HG02678 (cell line): ENCODE data around the gene VAC14.
"Not testable (repeated sequence)": the region's sequence is repeated elsewhere in the genome, so short reads cannot be mapped to it uniquely, and the experiment has no call there.

ENCODE experiments used
- ATAC-seq: cut with Tn5 transposase; IDR thresholded peaks from one replicate; pipeline ENCODE4 v1.9.1; 2021; ENCODE audit warnings: mild to moderate bottlenecking, moderate library complexity; ENCODE audit not compliant: unreplicated experiment

VAC14 gene

DNA sequence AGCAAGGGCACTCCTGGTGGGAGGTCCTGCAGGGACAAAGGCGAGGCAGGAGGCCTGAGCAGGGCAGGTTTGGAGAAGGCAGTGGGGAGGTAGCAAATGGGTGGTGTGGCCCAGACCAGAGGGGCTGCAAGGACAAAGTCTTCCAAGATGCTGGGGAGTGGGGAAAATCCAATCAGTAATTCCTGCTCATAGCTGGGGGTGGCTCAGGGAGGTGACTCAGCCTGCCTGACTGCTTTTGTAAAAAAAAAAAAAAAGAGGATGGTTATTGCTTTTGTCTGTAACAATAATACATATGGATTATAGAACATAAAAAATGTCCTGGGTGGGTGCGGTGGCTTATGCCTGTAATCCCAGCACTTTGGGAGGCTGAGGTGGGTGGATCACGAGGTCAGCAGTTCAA lies 149.4 kb downstream of the VAC14 start:
- ATAC-seq = no peak

DNA sequence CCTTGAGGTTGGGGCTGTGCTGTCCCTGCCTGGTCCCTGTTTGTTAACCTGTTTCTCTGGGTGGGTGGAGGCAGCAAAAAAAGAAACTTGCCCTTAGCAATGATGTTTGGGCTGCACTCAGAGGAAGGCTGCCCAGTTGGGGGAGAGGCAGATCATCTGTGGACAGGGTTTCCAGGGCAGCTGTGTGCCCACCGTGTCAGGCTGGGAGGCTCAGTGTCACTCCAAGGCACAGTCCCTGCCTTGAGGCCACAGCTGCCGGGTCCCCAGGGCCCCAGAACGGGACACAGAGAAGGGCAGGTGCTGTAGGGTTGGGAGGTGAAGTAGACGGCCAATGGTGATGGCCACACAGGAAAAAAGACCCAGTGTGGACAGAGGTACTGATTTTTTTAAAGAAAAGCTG lies 150.7 kb downstream of the VAC14 start:
- no peak for ATAC-seq

DNA sequence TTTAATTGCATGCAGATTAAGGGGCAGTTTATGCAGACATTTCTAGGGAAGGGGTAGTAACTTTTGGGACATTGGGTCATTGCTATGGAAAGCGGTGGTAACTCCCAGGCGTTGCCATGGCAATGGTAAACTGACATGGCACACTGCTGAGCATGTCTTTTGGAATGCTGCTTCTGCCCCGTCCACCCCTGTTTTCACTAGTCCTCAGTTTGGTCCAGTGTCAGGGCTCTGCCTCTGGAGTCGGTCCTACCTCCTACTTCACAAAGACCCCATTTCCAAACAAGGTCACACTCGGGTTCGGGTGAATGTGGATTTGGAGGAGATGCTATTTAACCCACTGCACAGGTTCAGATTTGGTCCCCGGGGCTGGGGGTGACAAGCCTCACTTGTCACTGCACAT lies 151.7 kb downstream of the VAC14 start:
- no peak for ATAC-seq

DNA sequence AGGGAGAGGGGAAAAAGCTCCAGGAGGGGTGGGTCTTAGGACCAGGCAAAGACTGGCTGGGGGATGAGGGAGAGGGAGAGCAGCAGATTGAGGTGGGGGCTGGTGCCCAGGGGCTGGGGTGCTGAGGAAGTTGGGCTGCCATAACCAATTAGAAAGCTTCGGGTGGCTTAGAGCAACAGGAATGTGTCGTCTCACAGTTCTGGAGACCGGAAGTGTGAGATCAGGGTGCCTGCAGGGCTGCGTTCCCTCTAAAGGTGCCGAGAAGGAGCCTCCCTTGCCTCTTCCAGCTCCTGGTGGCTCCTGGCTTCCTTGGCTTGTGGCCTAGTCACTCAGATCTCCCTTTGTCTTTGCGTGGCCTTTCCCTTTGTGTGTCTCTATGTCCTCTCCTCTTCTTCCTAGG lies 152.4 kb downstream of the VAC14 start:
- no peak for ATAC-seq

GRCh38 chr16:70647441-70648359 lies 153.3 kb downstream of the VAC14 start:
- ATAC-seq = no peak

- no peak for ATAC-seq
Observed at GRCh38 chr16:70646260-70647241, 154.4 kb downstream of the VAC14 start, which contains the start of gene IL34. IL34 (plus strand) TSS chr16:70646559; CDS start chr16:70646948, 389 bp downstream.

DNA sequence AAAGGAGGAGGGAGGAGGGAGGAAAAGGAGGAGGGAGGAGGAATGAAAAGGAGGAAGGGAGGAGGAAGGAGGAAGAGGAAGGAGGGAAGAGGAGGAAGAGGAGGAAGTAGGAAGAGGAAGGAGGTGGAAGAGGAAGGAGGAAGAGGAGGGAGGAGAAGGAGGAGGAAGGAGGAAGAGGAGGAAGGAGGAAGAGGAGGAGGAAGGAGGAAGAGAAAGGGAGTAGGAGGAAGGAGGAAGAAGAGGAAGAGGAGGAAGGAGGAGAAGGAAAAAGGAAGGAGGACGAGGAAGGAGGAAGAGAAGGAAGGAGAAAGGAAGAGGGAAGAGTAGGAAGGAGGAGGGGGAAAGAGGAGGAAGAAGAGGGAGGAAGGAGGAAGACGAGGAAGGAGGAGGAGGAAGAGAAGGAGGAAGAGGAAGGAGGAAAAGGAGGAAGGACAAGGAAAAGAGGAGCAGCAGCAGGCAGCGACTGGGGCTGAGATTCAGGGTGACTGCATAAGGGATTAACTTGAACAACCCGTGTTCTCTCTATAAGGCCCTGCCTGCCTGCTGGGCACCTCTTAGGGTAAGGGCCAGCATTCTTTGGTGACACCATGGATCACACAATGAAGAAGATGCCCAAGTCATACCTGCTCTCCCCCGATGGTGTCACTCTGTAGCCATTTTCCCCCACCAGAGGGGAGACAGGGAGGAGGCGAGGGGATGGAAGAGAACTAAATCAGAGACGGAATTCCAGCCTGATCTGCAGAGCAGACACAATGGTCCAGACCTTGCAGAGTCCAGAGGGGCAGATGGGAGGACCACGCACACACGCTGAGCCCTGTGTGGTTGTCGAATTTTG lies 156.0 kb downstream of the VAC14 start:
- no peak for ATAC-seq

- ATAC-seq = not testable (repeated sequence)
Observed at GRCh38 chr16:70643264-70643663, 157.7 kb downstream of the VAC14 start.

DNA sequence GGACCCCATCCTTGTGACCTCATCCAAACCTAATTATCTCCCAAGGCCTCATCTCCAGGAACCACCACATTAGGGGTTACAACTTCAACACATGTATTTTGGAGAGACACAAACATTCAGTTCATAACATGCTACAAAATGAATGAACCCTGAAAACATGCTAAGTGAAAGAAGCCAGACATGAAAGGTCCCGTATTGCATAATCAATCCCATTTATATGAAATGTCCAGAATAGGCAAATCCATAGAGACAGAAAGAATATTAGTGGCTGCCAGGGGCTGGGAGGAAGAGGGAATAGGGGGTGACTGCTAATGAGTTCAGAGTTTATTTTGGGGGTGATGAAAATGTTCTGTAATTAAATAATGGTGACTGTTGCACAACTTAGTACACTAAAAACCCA lies 158.3 kb downstream of the VAC14 start:
- ATAC-seq = no peak

DNA sequence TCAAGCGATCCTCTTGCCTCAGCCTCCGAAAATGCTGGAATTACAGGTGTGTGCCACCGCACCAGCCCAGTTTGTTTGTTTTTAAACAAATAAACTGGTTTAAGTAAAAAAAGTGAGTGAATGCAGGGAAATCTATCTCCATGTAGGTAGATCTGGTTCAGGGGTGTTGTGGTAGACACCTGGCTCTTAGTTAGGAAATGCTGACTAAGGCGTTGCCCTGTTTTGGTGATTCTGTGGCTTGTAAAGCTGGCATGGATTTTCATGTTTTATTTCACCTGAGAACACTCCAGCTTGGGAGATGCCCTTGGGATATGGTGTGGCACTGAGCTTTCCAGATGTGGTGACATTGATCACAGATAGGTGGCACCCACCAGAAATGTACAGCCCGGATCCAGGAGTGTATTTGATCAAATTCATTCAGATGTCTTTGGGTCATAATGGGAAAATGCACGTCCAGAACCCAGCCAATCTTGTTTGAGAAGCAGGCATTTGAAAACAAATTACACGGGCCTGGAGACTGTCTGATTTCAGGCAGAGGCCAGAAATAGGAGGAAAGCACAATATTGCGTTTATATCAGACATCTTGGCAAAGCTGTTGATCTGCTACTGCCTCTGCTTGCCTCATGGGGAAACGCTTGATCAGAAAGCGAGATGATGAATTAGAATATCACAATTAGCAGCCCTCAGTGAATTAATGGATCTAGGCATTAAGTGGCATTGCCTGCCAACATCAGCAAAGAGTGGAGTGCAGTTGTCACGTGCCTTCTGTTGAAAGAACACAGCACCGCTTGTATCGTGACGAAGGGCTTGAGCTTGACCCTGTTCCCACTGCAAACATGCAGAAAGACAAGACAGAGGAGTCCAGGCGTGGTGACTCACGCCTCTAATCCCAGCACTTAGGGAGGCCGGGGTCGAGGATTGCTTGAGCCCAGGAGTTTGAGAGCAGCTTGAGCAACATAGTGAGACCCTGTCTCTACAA lies 161.9 kb downstream of the VAC14 start:
- no peak for ATAC-seq
